T1000 (cell line): ENCODE data around the gene FRRS1.

Source experiments
- DNase-seq: peaks from one replicate; lab custom pipeline; 2025; ENCODE audit warnings: mixed read lengths; lab: John Stamatoyannopoulos, UW

FRRS1 gene

GRCh38 chr1:99675994-99676393 lies 90.4 kb downstream of the FRRS1 start:
- no peak for DNase-seq

- DNase-seq, result no peak
These were observed 91.1 kb downstream of the FRRS1 start for GRCh38 chr1:99675292-99675691.

GRCh38 chr1:99674115-99675064 lies 92.0 kb downstream of the FRRS1 start:
- no peak for DNase-seq

GRCh38 chr1:99673315-99673714 lies 93.1 kb downstream of the FRRS1 start:
- DNase-seq, result no peak

GRCh38 chr1:99672530-99673213 lies 93.8 kb downstream of the FRRS1 start:
- DNase-seq, result no peak

GRCh38 chr1:99672038-99672437 lies 94.4 kb downstream of the FRRS1 start:
- no peak for DNase-seq

GRCh38 chr1:99670583-99670982 lies 95.9 kb downstream of the FRRS1 start:
- no peak for DNase-seq

GRCh38 chr1:99669821-99670220 lies 96.6 kb downstream of the FRRS1 start:
- no peak for DNase-seq

GRCh38 chr1:99669376-99669775 lies 97.1 kb downstream of the FRRS1 start:
- no peak for DNase-seq

- DNase-seq, result no peak
These were observed 101.2 kb downstream of the FRRS1 start for GRCh38 chr1:99665212-99665611.

- no peak for DNase-seq
These were observed 102.9 kb downstream of the FRRS1 start for GRCh38 chr1:99663501-99663900.

- peak; percentile 59 for DNase-seq
These were observed 103.8 kb downstream of the FRRS1 start for GRCh38 chr1:99662539-99663080.

- no peak for DNase-seq
These were observed 104.7 kb downstream of the FRRS1 start for GRCh38 chr1:99661780-99662179.

GRCh38 chr1:99660496-99660895 lies 105.9 kb downstream of the FRRS1 start:
- DNase-seq, result no peak

- DNase-seq, result no peak
These were observed 106.7 kb downstream of the FRRS1 start for GRCh38 chr1:99659755-99660210.
